MM.1S (cell line): ENCODE measurements around the gene ATXN1.

Experiments used
- DNase-seq: peaks from one replicate; pipeline ENCODE4 v3.0.0-alpha.2; 2015
- H2AFZ ChIP-seq: fragments of 300-600 bp; sonication (generic); 2 replicates; pipeline ENCODE4 v1.6.0; 2016; ENCODE audit warnings: antibody characterized with exemption, low read length
- H3F3A ChIP-seq: fragments of 300-600 bp; sonication (generic); 2 replicates; pipeline ENCODE4 v1.6.1; 2016; ENCODE audit warnings: mild to moderate bottlenecking, antibody characterized with exemption, low read length, moderate library complexity, mixed read lengths; ENCODE audit not compliant: insufficient read depth
- H3K27ac ChIP-seq: fragments of 300-600 bp; sonication (generic); 2 replicates; pipeline ENCODE4 v1.5.1; 2016; ENCODE audit warnings: mild to moderate bottlenecking, low read length
- H3K27me3 ChIP-seq: fragments of 300-600 bp; sonication (generic); replicated peaks from 2 replicates; pipeline ENCODE4 v1.6.0; 2016; ENCODE audit warnings: low read length; ENCODE audit not compliant: insufficient read depth
- H3K36me3 ChIP-seq: fragments of 300-600 bp; sonication (generic); replicated peaks from 2 replicates; pipeline ENCODE4 v1.6.1; 2016; ENCODE audit warnings: mild to moderate bottlenecking, low read length, mixed read lengths; ENCODE audit not compliant: insufficient read depth
- H3K4me1 ChIP-seq: fragments of 300-600 bp; sonication (generic); 2 replicates; pipeline ENCODE4 v1.6.1; 2016; ENCODE audit warnings: low read length, mixed read lengths
- H3K4me2 ChIP-seq: fragments of 300-600 bp; sonication (generic); 2 replicates; pipeline ENCODE4 v1.6.0; 2016; ENCODE audit warnings: low read depth, low read length
- H3K4me3 ChIP-seq: fragments of 300-600 bp; sonication (generic); 2 replicates; pipeline ENCODE4 v1.5.1; 2016; ENCODE audit warnings: low read length, mixed read lengths
- H3K79me2 ChIP-seq: fragments of 300-600 bp; sonication (generic); 2 replicates; pipeline ENCODE4 v1.6.1; 2016; ENCODE audit warnings: mixed run types, low read length, mixed read lengths
- H3K9ac ChIP-seq: fragments of 300-600 bp; sonication (generic); 2 replicates; pipeline ENCODE4 v1.6.1; 2016; ENCODE audit warnings: low read length, mixed read lengths
- H3K9me2 ChIP-seq: fragments of 300-600 bp; sonication (generic); replicated peaks from 2 replicates; pipeline ENCODE4 v1.6.1; 2016; ENCODE audit warnings: mild to moderate bottlenecking, low read length, mixed read lengths; ENCODE audit not compliant: insufficient read depth
- H3K9me3 ChIP-seq: fragments of 300-600 bp; sonication (generic); replicated peaks from 2 replicates; pipeline ENCODE4 v1.6.1; 2016; ENCODE audit warnings: mild to moderate bottlenecking, low read length, mixed read lengths; ENCODE audit not compliant: insufficient read depth
- H4K20me1 ChIP-seq: fragments of 300-600 bp; sonication (generic); 2 replicates; pipeline ENCODE4 v1.6.1; 2016; ENCODE audit warnings: mild to moderate bottlenecking, low read length, moderate library complexity, mixed read lengths; ENCODE audit not compliant: insufficient read depth
- EZH2 ChIP-seq: fragments of 300-600 bp; sonication (generic); optimal IDR thresholded peaks from 2 replicates; pipeline ENCODE3; 2017; ENCODE audit warnings: low read depth, mild to moderate bottlenecking, antibody characterized with exemption, low read length, mixed read lengths
- EZH2phosphoT487 ChIP-seq: fragments of 300-600 bp; sonication (generic); IDR thresholded peaks from 2 replicates; pipeline ENCODE4 v1.6.1; 2018; ENCODE audit warnings: antibody characterized with exemption, low read length
- TF ChIP-seq, protein P1 (sequence below): fragments of 300-600 bp; sonication (generic); IDR thresholded peaks from 2 replicates; pipeline ENCODE4 v1.5.1; 2016; ENCODE audit warnings: antibody characterized with exemption, low read length, mixed read lengths

Gene ATXN1

DNA sequence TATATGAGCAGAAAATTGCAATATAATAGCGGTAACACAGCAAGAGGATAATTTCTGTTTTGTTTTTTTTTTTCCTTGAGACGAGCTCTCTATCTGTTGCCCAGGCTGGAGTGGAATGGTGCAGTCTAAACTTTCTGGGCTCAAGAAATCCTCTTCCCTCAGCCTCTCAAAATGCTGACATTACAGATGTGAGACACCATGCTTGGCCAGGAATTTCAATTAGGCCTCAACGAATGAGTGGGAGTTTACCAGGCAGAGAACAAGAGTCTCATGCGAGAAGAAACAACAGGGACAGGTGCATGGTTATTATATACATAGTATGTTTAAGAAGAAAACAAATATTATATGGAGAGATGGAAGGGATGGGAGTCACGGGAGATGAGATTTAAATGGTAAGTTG lies 111.4 kb downstream of the ATXN1 start:
- Histone ChIP-seq H3K79me2 (no peaks in the 10 kb centered on the region), H3K4me2 (no peak overlapping the region), H3K27ac (no peak overlapping the region), H4K20me1 (no peaks in the 10 kb centered on the region), H2AFZ (no peak overlapping the region), H3K4me3 (no peak overlapping the region), H3K9me3 (no peaks in the 10 kb centered on the region), H3F3A (no peaks in the 10 kb centered on the region), H3K36me3 (no peaks in the 10 kb centered on the region), H3K9me2 (no peaks in the 10 kb centered on the region), H3K27me3 (no peaks in the 10 kb centered on the region), H3K9ac (no peak overlapping the region), H3K4me1 (peaks cover 14% of the 10 kb centered on the region)
- TF ChIP-seq, protein P1, sequence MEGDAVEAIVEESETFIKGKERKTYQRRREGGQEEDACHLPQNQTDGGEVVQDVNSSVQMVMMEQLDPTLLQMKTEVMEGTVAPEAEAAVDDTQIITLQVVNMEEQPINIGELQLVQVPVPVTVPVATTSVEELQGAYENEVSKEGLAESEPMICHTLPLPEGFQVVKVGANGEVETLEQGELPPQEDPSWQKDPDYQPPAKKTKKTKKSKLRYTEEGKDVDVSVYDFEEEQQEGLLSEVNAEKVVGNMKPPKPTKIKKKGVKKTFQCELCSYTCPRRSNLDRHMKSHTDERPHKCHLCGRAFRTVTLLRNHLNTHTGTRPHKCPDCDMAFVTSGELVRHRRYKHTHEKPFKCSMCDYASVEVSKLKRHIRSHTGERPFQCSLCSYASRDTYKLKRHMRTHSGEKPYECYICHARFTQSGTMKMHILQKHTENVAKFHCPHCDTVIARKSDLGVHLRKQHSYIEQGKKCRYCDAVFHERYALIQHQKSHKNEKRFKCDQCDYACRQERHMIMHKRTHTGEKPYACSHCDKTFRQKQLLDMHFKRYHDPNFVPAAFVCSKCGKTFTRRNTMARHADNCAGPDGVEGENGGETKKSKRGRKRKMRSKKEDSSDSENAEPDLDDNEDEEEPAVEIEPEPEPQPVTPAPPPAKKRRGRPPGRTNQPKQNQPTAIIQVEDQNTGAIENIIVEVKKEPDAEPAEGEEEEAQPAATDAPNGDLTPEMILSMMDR, result no peak
- TF ChIP-seq EZH2phosphoT487 (no peak), EZH2 (no peak)
- DNase-seq, result no peak

DNA sequence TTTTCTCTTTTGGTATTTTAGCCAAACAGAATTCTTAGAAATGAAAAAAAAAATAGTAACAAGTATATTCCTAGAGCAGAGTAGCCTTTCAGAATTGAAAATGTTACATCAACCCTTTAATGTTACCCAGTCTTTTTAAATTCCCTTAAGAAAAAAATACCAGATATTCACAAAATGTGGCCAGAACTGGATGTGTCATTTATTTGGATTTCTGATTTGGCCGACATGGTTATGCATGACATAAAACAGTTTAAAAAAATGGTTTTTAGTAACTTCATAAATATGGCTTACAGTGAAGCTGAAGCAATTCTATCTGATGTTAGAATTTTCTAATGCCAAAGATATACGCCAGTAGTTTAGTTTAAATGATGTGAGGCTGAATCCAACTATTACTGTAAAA lies 112.0 kb downstream of the ATXN1 start:
- H3F3A ChIP-seq, result no peaks in the 10 kb centered on the region
- H3K9me3 ChIP-seq, result no peaks in the 10 kb centered on the region
- H3K27ac ChIP-seq, result no peak overlapping the region
- TF ChIP-seq, protein P1, result no peak
- TF ChIP-seq EZH2 (no peak), EZH2phosphoT487 (no peak)
- H3K9ac ChIP-seq, result no peak overlapping the region
- H3K79me2 ChIP-seq, result no peaks in the 10 kb centered on the region
- H3K4me1 ChIP-seq, result peaks cover 12% of the 10 kb centered on the region; the same call in 1 of the 2 replicates
- no peak overlapping the region for H3K4me3 ChIP-seq
- H2AFZ ChIP-seq, result no peak overlapping the region
- no peak overlapping the region for H3K4me2 ChIP-seq
- H3K36me3 ChIP-seq, result no peaks in the 10 kb centered on the region
- no peaks in the 10 kb centered on the region for H4K20me1 ChIP-seq
- no peak for DNase-seq
- no peaks in the 10 kb centered on the region for H3K27me3 ChIP-seq
- H3K9me2 ChIP-seq, result no peaks in the 10 kb centered on the region

DNA sequence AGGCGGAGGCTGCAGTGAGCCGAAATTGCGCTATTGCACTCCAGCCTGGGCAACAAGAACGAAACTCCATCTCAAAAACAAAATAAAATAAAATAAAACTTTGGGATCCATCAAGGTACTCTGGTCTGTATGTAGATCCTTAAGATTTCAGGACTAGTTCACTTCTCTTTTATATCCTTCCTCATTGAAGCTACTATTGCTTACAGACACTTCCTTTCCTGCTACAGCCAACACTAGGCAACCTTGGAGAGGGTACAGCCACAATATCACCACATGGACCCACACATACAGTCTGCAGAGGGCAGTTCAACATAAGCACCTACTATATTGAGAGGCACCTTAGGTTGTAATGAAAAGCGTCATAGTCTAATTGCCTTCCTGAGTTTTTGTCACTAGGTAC lies 113.3 kb downstream of the ATXN1 start:
- H3K9ac ChIP-seq, result no peak overlapping the region
- H2AFZ ChIP-seq, result no peak overlapping the region
- no peaks in the 10 kb centered on the region for H3F3A ChIP-seq
- TF ChIP-seq EZH2phosphoT487 (no peak), EZH2 (no peak)
- TF ChIP-seq, protein P1, result no peak
- DNase-seq, result no peak
- no peaks in the 10 kb centered on the region for H3K9me3 ChIP-seq
- no peak overlapping the region for H3K4me2 ChIP-seq
- H3K27ac ChIP-seq, result no peak overlapping the region
- no peaks in the 10 kb centered on the region for H3K27me3 ChIP-seq
- no peaks in the 10 kb centered on the region for H3K79me2 ChIP-seq
- H3K4me3 ChIP-seq, result no peak overlapping the region
- H3K36me3 ChIP-seq, result no peaks in the 10 kb centered on the region
- 0 out of 2 replicates have a peak, but pooled peaks cover 7% of the 10 kb centered on the region for H3K4me1 ChIP-seq
- H3K9me2 ChIP-seq, result no peaks in the 10 kb centered on the region
- no peaks in the 10 kb centered on the region for H4K20me1 ChIP-seq

DNA sequence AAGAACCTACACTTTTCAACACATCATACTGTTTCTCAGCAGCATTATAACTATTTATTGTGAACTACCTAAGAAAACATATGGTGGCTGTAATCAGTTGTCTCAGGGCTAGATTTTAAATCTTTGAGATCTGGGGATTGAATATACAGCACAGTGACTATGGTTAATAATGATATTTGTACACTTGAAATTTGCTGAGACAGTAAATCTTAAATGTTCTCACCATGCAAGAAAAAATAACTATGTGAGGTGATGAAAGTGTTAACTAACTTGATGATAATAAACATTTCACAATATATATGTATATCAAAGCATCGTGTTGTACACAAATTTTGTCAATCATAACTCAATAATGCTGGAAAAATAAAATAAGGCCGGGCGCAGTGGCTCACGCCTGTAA lies 113.8 kb downstream of the ATXN1 start:
- no peaks in the 10 kb centered on the region for H3K9me3 ChIP-seq
- H3K9me2 ChIP-seq, result no peaks in the 10 kb centered on the region
- H3K27ac ChIP-seq, result no peak overlapping the region
- H4K20me1 ChIP-seq, result no peaks in the 10 kb centered on the region
- no peak overlapping the region for H3K4me3 ChIP-seq
- H3K4me2 ChIP-seq, result no peak overlapping the region
- 0 out of 2 replicates have a peak, but pooled peaks cover 7% of the 10 kb centered on the region for H3K4me1 ChIP-seq
- H3K9ac ChIP-seq, result no peak overlapping the region
- no peak for DNase-seq
- H3K79me2 ChIP-seq, result no peaks in the 10 kb centered on the region
- no peak overlapping the region for H2AFZ ChIP-seq
- H3K36me3 ChIP-seq, result no peaks in the 10 kb centered on the region
- no peaks in the 10 kb centered on the region for H3F3A ChIP-seq
- TF ChIP-seq EZH2, result no peak
- TF ChIP-seq, protein P1, result no peak
- TF ChIP-seq EZH2phosphoT487, result no peak
- no peaks in the 10 kb centered on the region for H3K27me3 ChIP-seq
